M059J (cell line): ENCODE results near the gene TMTC2. TPM values are rescaled to one million over a fixed set of nuclear protein-coding genes. Genes with fewer than 3 reads are reported as not detected.

Experiments
- DNase-seq: peaks from one replicate; pipeline ENCODE4 v3.0.0-alpha.2; 2012; ENCODE audit warnings: low read depth
- total RNA-seq: library from RNA; depleted of rRNA; stranded (reverse); fragments of >200 nt; shearing (Covaris generic); gene quantifications from 2 replicates; pipeline ENCODE4 v1.2.3, GENCODE V29; 2014

The TMTC2 gene
- total RNA-seq, 1 experiment from 2014 or later = 0.57 TPM

DNA sequence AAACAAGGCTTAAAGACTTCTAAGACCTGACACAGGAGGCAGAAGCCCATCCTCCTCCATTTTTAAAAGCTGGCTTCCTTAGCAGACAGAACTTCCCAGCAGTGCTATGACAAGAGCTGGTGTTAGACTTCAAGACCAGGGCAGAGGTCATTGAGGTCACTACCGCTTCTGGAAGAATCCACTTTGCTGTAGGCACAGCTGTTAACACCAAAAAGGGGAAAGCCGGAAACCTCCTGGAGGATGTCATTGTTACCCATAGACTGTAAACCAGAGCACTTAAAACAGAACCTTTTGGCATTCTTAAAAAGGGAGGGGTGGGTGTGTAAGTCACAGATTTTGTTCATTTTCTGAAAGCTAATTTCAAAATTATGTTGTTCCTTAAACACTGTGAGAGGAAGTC is 445.7 kb downstream of the TMTC2 start:
- DNase-seq = no peak

DNA sequence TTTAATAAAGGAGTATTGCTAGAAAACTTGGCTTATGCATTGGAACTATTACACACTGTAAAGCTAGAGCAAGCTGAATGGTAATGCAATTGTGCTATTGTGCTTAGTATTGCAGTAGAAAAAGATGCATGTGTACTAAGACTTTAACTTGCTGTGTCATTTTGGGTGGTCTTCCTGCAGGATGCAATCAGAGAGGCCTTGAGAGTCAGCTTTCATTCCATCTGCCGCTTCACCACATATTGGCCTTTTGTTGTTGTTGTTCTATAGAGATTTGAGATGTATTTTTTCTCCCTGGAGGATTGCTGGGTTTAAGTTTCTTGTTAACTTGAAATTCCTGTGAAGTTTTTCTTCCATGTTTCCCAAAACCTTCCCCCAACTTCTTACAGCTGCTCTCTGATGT is 449.7 kb downstream of the TMTC2 start:
- DNase-seq = no peak

DNA sequence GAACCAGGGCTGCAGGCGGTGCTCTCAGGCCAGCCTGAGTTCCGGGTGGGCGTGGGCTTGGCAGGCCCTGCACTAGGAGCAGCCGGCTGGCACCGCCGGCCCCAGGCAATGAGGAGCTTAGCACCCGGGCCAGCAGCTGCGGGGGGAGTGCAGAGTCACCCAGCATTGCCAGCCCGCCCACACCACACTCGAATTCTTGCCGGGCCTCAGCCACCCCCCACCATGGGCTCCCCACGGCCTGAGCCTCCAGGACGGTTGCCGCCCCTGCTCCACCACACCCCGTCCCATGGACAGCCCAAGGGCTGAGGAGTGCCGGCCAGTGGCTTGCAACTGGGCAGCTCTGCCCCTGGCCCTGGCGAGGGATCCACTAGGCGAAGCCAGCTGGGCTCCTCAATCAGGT is 453.4 kb downstream of the TMTC2 start:
- DNase-seq = no peak

- no peak for DNase-seq
These were observed 454.8 kb downstream of the TMTC2 start for GRCh38 chr12:83141460-83141994.

- DNase-seq = no peak
These were observed 456.2 kb downstream of the TMTC2 start for GRCh38 chr12:83142914-83143313.

- no peak for DNase-seq
These were observed 457.2 kb downstream of the TMTC2 start for GRCh38 chr12:83143950-83144349.

GRCh38 chr12:83145325-83145840 is 458.7 kb downstream of the TMTC2 start:
- DNase-seq = no peak

- DNase-seq = no peak
These were observed 460.6 kb downstream of the TMTC2 start for GRCh38 chr12:83147341-83147740.

DNA sequence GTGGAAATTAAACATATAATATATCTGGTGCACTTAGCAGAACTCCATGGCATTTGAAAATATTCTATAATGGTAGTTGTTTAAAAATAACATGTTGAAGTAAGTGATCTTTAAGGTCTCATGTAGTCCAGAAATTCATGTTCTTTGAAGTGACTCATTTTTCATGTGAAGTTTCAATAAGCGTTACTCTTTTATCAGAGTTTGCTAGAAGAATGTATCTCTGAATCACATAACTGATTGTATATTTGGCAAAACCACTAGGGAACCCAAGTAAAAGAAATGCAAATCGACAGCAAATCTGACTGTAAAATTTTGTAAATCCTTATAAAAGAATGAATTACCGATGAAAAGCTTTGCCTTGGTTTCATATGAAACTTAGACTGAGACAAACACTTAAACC is 463.3 kb downstream of the TMTC2 start:
- no peak for DNase-seq

GRCh38 chr12:83150465-83151189 is 463.9 kb downstream of the TMTC2 start:
- no peak for DNase-seq

GRCh38 chr12:83153177-83153576 is 466.5 kb downstream of the TMTC2 start:
- DNase-seq = no peak

DNA sequence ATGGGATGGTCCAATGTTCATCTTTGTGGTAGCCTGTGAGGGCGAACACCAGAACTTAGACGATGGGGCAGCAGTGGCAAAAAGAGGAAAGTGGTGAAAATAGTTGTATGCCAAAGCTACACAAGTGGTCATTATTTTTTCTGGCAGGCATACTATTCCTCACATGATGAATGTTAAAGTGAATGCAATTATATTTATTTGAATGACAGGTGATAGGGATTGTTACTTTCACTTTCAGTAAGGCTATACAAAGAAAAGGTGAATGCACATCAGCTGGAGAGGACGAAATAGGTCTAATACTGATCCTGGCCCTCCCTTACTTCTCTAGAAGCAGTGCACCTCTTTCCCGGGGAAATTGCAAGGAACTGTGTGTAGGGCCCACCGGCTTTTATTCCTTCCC is 470.1 kb downstream of the TMTC2 start:
- DNase-seq = no peak

DNA sequence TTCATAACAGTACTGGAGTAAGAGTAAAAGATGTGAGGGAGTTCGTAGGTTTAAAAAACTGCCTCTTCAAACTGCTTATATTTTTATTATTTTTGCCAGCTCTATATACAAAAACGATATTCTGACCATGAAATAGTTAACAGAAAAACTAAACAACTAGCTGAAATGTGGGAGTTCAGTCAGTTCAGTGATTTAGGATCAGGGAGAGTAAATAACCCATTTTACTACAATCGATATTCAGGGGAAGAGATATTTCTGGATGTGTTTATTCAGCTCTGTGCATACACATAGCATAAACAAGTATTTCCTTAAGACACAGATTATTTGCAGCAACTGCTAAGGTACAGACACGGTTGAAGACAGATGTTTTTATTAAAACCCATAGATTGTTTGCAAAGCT is 470.9 kb downstream of the TMTC2 start:
- no peak for DNase-seq

DNA sequence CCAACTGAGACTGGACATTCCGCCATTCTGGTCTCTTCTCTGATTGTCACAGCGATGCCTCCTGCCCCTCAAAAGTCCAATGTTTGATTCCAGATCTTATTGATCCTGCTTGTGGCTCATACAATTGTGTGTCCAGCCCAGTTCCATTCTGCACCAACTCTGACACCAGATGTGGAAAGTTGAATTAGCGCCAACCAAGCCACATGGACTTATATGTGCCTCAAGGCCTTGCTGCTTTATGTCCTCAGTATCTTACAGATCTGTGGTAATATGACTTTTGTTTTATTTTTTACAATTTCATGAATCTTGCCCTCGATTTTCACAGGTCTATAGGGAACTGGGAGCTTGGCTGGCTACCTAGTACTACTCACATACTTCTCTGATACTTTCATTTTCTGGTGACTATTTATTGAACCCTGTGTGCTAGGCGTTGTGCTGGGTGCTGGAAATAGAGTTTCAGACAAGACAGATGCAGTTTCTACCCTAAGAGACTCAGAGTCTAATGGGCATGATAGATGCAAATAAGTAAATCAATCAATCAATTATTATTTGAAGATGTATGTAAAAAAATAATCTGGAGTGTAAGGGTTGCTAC is 472.0 kb downstream of the TMTC2 start:
- no peak for DNase-seq

GRCh38 chr12:83161456-83161855 is 474.8 kb downstream of the TMTC2 start:
- no peak for DNase-seq

- DNase-seq = no peak
These were observed 482.0 kb downstream of the TMTC2 start for GRCh38 chr12:83168751-83169150.

GRCh38 chr12:83172441-83172840 is 485.7 kb downstream of the TMTC2 start:
- DNase-seq = no peak

- DNase-seq = no peak
These were observed 486.4 kb downstream of the TMTC2 start for GRCh38 chr12:83172866-83173649.

- no peak for DNase-seq
These were observed 493.3 kb downstream of the TMTC2 start for GRCh38 chr12:83179999-83180398.

DNA sequence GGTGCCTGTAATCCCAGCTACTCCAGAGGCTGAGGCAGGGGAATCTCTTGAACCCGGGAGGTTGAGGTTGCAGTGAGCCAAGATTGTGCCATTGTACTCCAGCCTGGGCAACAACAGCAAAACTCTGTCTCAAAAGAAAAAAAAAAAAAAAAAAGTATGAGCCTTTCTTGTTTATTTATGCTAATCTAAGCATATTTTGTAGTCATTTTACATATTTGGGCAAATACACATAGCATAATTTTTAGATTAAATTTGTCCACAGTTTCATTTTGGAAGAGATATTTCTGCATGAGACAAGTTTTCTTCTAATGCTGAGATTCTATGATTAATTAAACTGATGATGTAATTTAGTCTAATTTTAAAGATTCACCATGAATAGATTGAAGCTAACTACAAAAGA is 494.4 kb downstream of the TMTC2 start:
- DNase-seq = no peak

- no peak for DNase-seq
These were observed 496.4 kb downstream of the TMTC2 start for GRCh38 chr12:83183132-83183531.
